GM12872 (cell line): ENCODE measurements around the gene TPD52L2.

Experiments
- CTCF ChIP-seq: IDR thresholded peaks from 3 replicates; pipeline ENCODE4 v1.5.1; 2011; ENCODE audit warnings: low read depth, mild to moderate bottlenecking, low read length, moderate library complexity; ENCODE audit not compliant: insufficient read depth

The TPD52L2 gene

GRCh38 chr20:63882257-63883200, 17.5 kb downstream of the TPD52L2 start:
- no peak for TF ChIP-seq CTCF

GRCh38 chr20:63883201-63883593, 18.1 kb downstream of the TPD52L2 start:
- TF ChIP-seq CTCF = no peak

- TF ChIP-seq CTCF = no peak
Observed at GRCh38 chr20:63884506-63885263, 19.6 kb downstream of the TPD52L2 start.

GRCh38 chr20:63885264-63886053, 20.4 kb downstream of the TPD52L2 start:
- TF ChIP-seq CTCF = no peak

GRCh38 chr20:63886054-63886419, 21.0 kb downstream of the TPD52L2 start:
- TF ChIP-seq CTCF = no peak

- TF ChIP-seq CTCF = no peak
Observed at GRCh38 chr20:63886921-63887320, 21.9 kb downstream of the TPD52L2 start.
